ENCODE data around the gene CERS1. TPM values are rescaled to one million over a fixed set of nuclear protein-coding genes. Genes with fewer than 3 reads are reported as not detected.

CERS1 gene
- total RNA-seq, 1 donor from 2014 or later: not detected

DNA sequence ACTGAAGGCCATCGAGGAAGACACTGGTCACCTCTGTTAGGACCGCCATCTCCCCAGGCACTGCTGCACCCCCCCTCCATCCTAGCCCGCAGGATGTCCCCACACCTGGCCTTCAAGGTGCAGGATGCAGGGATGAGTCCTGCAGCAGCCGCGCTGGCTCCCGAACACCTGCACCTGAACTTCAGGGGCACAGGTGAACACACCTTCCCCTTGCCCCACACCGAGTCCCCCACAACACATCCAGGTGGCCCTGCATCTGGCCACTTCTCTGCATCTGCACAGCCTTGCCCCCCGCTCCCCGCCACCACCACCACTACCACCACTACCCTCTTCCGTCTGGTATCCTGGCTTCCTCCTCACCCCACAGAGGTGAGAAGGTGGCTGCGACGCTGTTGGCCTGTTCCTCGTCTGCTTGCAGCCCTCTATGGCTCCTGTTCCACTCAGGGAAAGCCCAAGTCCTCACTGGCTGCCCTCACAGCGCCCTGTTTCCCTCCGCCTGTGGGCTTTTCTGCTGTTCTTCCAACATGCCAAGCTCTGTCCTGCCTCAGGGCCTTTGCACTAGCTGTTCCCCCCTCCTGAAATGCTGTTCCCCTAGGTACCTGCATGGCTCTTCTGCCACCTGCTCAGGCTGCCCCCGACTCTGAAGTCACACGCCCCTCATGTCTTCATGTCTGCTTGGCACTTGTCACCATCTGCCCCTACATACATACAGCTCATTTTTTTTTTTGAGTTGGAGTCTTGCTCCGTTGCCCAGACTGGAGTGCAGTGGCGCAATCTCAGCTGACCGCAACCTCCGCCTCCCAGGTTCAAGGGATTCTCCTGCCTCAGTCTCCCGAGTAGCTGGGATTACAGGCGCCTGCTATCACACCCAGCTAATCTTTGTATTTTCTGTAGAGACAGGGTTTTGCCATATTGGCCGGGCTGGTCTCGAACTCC lies 1.4 kb upstream of the CERS1 start:
- peaks cover 11% of the 10 kb centered on the region for H3K27me3 ChIP-seq
- H3K9me3 ChIP-seq: no peaks in the 10 kb centered on the region
- peaks cover 7 to 8% of the 10 kb centered on the region in 2 donors for H3K4me1 ChIP-seq
- H3K36me3 ChIP-seq: peaks cover 23 to 31% of the 10 kb centered on the region in 2 donors
- TF ChIP-seq, protein P1, sequence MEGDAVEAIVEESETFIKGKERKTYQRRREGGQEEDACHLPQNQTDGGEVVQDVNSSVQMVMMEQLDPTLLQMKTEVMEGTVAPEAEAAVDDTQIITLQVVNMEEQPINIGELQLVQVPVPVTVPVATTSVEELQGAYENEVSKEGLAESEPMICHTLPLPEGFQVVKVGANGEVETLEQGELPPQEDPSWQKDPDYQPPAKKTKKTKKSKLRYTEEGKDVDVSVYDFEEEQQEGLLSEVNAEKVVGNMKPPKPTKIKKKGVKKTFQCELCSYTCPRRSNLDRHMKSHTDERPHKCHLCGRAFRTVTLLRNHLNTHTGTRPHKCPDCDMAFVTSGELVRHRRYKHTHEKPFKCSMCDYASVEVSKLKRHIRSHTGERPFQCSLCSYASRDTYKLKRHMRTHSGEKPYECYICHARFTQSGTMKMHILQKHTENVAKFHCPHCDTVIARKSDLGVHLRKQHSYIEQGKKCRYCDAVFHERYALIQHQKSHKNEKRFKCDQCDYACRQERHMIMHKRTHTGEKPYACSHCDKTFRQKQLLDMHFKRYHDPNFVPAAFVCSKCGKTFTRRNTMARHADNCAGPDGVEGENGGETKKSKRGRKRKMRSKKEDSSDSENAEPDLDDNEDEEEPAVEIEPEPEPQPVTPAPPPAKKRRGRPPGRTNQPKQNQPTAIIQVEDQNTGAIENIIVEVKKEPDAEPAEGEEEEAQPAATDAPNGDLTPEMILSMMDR (IDR thresholded peaks at IDR 0.05): no peak
- H3K4me3 ChIP-seq: no peak overlapping the region
- H3K27ac ChIP-seq: no peak overlapping the region
- intact Hi-C loops (cut with DNase I): no loop called here
- DNase-seq (ENCODE audit: low spot score in 2 of 2): no peak

DNA sequence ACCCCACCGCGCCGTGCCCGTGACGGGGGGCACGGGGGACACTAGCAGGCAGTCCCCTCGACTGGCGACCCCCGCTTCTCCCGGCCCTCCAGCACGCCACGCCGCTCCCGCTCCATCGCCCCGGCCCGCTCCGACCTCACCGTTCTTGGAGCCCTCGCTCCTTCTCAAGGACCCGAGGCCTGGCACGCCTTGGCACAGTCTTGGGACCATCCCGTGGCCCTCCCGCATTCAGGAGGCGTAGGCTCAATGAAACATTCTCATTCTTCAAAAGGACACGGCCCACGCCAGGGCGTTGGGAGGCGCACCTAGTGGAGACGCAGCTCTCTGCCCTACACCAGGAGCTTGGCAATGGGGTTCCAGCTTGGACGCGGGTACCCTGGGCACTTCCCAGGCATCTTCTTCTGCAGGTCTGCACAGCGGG lies 473 bp upstream of the CERS1 start:
- peaks cover 7 to 8% of the 10 kb centered on the region in 2 donors for H3K4me1 ChIP-seq
- DNase-seq (ENCODE audit: low spot score in 2 of 2): no peak
- TF ChIP-seq, protein P1 (IDR thresholded peaks at IDR 0.05): no peak
- peaks cover 11% of the 10 kb centered on the region for H3K27me3 ChIP-seq
- H3K4me3 ChIP-seq: peak overlapping the region; percentile 36
- no peak overlapping the region for H3K27ac ChIP-seq
- intact Hi-C loops (cut with DNase I): no loop called here
- peaks cover 23 to 28% of the 10 kb centered on the region in 2 donors for H3K36me3 ChIP-seq
- H3K9me3 ChIP-seq: no peaks in the 10 kb centered on the region

DNA sequence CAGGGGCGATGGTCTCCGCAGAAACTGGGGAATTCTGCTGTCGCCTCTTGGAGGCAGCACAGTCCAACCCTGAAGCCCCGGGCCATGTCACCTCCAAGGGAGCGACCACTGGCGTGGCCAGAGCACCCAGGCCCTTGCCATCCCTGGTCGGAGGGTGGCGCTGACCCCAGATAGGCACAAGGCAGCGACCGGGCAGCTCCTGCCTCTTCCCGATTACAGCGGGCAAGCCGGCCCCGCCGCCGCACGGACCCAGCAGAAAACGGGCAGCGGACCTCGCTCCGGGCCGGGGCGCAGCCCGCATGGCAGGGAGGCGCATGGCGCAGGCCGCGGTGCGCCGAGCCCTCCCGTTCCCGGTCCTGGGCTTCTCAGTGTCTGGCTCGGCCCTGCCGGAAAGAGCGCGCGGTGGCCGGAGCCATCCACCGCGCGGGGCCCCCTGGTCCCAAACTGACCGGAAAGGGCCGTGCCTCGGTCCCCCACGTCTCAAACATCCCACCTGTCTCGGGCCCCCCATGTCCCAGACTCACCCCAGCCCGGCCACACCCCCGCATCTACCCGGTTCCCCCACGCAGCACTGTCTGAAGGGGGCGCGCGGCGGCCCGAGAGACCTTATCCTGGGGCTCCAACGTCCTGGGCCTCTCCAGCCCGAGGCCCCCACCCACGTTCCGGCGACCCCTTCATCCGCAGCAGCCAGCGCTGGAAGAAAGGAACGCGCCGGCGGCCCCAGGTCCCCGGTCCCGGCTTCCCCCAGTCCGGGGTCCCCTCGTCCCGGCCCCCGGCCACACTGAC lies 727 bp downstream of the CERS1 start:
- Histone ChIP-seq H3K4me3 (peak overlapping the region; percentile 33 to 53), H3K27ac (no peak overlapping the region), H3K36me3 (peaks cover 12 to 16% of the 10 kb centered on the region in 2 donors), H3K27me3 (peaks cover 11% of the 10 kb centered on the region), H3K9me3 (no peaks in the 10 kb centered on the region), H3K4me1 (peaks cover 7 to 8% of the 10 kb centered on the region in 2 donors)
- intact Hi-C loops (cut with DNase I): no loop called here
- TF ChIP-seq, protein P1 (IDR thresholded peaks at IDR 0.05): peak in 1 of 3 experiments; percentile 21
- no peak for DNase-seq (ENCODE audit: low spot score in 2 of 2)

DNA sequence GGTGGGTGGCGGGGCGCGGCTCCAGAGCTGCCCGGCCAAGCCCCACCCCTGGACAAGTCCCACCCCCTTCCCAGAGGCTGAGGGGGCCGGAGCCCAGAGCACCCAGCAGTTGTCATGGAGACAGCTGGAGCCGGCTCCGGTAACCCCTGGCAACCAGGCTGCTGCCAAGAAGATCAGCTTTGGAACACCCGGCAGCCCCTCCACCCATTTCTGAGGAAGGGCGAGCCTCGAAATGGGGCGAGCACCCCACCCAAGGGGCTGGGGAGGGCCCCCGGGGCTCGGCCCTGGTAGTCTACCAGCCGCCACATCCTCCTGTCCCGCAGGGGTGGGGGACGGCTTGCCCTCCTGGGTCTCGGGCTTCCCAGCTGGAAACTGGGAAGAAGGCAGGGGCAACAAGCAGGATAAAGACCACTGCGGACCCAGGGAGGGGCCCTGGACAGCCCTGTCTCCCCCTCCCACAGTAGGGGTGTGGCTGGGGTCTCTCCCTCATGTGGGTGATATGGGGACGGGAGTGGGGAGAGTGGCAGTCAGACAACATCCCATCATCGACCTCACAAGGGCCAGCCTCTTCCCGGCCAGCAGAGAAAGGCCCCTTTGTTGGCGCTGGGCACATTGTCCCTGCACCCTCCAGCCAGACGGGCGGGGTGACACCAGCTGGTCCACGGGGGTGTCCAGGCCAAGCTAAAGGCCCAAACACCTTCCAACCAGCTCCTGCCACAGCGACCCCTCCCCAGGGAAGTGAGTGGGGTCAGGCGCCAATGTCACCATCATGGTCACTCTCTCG lies 1.5 kb downstream of the CERS1 start:
- Histone ChIP-seq H3K9me3 (no peaks in the 10 kb centered on the region), H3K36me3 (peaks cover 4 to 8% of the 10 kb centered on the region in 2 donors), H3K27me3 (peaks cover 11% of the 10 kb centered on the region), H3K27ac (no peak overlapping the region), H3K4me3 (peak overlapping the region; percentile 33 to 53), H3K4me1 (peaks cover 7 to 8% of the 10 kb centered on the region in 2 donors)
- DNase-seq (ENCODE audit: low spot score in 2 of 2): no peak
- TF ChIP-seq, protein P1 (IDR thresholded peaks at IDR 0.05): no peak
- intact Hi-C loops (cut with DNase I): no loop called here

DNA sequence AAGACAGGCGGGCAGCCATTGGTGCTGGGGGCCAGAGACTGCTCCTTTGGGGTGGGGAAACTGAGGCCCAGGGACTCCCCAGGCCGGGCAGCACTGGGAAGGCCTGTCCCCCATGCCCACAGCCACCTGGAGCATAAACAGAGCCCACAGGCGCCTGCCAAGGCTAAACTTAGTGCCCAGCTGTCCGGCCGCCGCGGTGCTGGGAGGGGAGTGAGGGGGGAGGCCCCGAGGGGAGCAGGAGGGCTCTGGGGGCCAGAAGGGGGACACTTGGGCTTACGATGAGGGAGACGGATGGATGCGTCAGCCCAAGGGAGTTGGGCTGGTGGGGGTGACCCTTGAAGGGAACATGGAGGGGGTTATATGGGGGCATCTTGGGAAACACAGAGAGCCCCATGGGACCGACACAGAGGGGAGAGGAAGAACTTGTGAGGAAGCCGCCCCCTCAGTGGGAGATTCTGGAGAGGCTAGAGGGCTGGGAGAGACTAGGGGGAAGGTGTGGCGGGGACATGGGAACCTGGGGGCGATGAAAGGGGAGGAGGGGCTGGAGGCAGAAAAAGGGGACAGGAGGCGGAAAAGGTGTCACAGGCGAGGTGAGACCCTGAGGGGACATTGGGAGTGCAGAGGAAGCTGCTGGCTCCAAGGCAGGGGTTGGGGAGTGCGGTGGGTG lies 2.2 kb downstream of the CERS1 start:
- peaks cover 7 to 8% of the 10 kb centered on the region in 2 donors for H3K4me1 ChIP-seq
- peaks cover 11% of the 10 kb centered on the region for H3K27me3 ChIP-seq
- no peak overlapping the region for H3K4me3 ChIP-seq
- no peak for DNase-seq (ENCODE audit: low spot score in 2 of 2)
- TF ChIP-seq, protein P1 (IDR thresholded peaks at IDR 0.05): no peak
- no peaks in the 10 kb centered on the region for H3K9me3 ChIP-seq
- intact Hi-C loops (cut with DNase I): no loop called here
- H3K27ac ChIP-seq: no peak overlapping the region
- peaks cover 0 to under 1% of the 10 kb centered on the region in 2 donors for H3K36me3 ChIP-seq

All from ascending aorta (tissue), 2 donors.